AG04449 (cell line): Measurements from ENCODE around the gene OR5AU1.
A peak's percentile ranks its signal among the peaks of the same experiment; 100 is the strongest.

Source experiments
- CTCF ChIA-PET: fragments of 350-600 bp; formaldehyde crosslinking; extraction: SDS; loops from one replicate; lab custom pipeline; 2021; ENCODE audit warnings: antibody characterized with exemption; lab: Yijun Ruan, JAX
- POLR2A ChIA-PET: fragments of 400-600, 350-600 bp; formaldehyde crosslinking; extraction: SDS; loops from one replicate; lab custom pipeline; 2020; ENCODE audit warnings: antibody characterized with exemption, inconsistent platforms; lab: Yijun Ruan, JAX
- DNase-seq: peaks from one replicate; pipeline ENCODE4 v3.0.0-alpha.2; 2010; ENCODE audit warnings: low read depth, low spot score
- H3K4me3 ChIP-seq: 2 replicates; pipeline ENCODE4 v1.5.1; 2011; ENCODE audit warnings: low read depth, mild to moderate bottlenecking, control low read depth, low read length
- TF ChIP-seq, protein P1 (sequence below): IDR thresholded peaks from one replicate; pipeline ENCODE4 v1.5.1; 2011; ENCODE audit warnings: mild to moderate bottlenecking, moderate library complexity, low read length, control low read depth, inconsistent platforms; ENCODE audit not compliant: insufficient read depth; ENCODE audit errors: missing control alignments

Gene OR5AU1

DNA sequence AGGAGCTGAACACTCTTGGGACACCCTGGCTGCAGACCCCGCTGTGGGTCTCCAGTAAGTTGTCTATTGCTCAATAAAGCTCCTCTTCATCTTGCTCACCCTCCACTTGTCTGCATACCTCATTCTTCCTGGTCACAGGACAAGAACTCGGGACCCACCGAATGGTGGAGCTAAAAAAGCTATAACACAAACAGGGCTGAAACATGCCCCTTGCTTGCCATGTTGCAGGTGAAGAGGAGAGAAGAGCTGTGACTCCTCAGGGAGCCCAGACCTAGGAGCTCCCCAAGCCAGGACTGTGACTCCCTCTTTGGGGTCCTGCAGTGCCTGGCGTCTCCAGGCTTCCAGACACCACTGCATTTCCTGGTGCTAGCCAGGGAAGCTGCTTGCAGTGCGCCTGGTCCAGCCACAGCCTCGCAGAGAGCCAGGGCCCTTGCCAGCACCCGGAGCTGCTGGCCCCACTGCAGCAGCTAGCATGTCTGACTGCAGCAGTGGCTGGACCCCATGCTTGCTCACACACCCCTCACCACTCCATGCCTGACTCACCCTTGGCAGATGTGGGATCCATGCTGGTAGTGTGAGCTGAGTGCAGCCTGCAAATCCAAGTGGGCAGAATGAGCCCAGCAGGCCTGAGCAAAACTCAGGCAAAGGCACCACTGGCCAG lies 37.1 kb upstream of the OR5AU1 start:
- DNase-seq = no peak
- TF ChIP-seq, protein P1, sequence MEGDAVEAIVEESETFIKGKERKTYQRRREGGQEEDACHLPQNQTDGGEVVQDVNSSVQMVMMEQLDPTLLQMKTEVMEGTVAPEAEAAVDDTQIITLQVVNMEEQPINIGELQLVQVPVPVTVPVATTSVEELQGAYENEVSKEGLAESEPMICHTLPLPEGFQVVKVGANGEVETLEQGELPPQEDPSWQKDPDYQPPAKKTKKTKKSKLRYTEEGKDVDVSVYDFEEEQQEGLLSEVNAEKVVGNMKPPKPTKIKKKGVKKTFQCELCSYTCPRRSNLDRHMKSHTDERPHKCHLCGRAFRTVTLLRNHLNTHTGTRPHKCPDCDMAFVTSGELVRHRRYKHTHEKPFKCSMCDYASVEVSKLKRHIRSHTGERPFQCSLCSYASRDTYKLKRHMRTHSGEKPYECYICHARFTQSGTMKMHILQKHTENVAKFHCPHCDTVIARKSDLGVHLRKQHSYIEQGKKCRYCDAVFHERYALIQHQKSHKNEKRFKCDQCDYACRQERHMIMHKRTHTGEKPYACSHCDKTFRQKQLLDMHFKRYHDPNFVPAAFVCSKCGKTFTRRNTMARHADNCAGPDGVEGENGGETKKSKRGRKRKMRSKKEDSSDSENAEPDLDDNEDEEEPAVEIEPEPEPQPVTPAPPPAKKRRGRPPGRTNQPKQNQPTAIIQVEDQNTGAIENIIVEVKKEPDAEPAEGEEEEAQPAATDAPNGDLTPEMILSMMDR = no peak
- POLR2A ChIA-PET = interaction anchor here (0.8 to 0.9 kb wide), 2 partner anchors 8 to 9 kb away, joined by 3 to 4 read pairs; no protein-coding TSS in a partner anchor

DNA sequence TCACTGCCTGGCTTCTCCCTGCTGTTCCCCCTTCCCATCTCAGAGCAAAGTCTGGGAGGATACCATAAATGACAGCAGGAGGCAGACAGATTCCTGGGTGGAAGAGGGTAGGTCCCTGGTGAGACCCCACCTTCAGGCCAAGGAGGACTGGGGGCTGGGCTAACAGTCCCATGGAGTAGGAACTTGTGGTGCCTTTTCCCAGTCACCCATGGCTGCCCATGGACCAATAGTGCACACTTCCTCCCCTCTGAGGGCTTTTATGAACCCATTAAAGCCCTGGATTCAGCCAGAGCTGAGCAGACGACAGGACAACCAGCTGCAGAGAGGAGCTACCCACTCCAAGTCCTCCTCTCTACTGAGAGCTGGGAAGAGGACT lies 36.6 kb upstream of the OR5AU1 start:
- TF ChIP-seq, protein P1 = no peak
- no peak for DNase-seq
- H3K4me3 ChIP-seq = peak overlapping the region; percentile 49
- ChIA-PET CTCF (interaction anchor here (1.0 kb wide), 1 partner anchor 14 kb away, joined by 3 read pairs; no protein-coding TSS in a partner anchor), POLR2A (interaction anchor here (0.9 kb wide), 1 partner anchor 8 kb away, joined by 3 read pairs; no protein-coding TSS in a partner anchor)

More for the DNA sequence above, 37.1 kb upstream of the OR5AU1 start:
- CTCF ChIA-PET = interaction anchor here (0.6 to 1.0 kb wide), 2 partner anchors 13 to 153 kb away, joined by 3 read pairs; no protein-coding TSS in a partner anchor
- no peak overlapping the region for H3K4me3 ChIP-seq

DNA sequence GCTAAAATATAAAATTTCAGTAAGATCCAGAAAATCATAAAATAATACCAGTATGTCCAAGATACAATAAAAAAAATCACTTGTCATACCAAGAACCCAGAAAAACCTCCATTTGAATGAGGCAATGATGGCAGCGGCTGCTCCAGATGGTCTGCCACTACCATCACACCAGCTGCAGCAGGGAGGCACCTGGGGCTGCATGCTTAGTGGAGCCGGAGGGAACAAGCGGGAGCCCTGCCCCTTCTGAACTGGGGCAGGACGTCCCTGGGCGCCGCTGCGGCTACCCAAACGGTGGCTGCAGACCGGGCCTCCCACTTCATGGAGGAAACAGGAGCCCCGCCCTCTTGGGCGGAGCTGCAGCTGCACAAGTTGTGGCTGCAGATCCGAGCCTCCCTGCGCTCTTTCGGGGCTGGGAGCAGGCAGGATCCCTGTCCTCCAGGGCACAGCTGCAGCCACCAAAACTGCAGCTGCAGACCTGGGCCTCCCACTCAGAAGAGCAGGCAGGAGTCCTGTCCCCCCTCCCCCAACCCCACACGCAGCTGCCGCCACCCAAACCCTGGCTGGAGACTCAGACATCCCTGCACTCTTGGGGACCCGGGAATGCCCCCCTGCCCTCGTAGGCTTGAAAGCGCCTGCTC lies 36.1 kb upstream of the OR5AU1 start:
- peak overlapping the region; percentile 49 for H3K4me3 ChIP-seq
- no peak for DNase-seq
- TF ChIP-seq, protein P1 = no peak
- ChIA-PET CTCF (interaction anchor here (1.4 kb wide), 1 partner anchor 83 kb away, joined by 4 read pairs; no protein-coding TSS in a partner anchor), POLR2A (interaction anchor here (0.9 kb wide), 1 partner anchor 9 kb away, joined by 3 read pairs; no protein-coding TSS in a partner anchor)

DNA sequence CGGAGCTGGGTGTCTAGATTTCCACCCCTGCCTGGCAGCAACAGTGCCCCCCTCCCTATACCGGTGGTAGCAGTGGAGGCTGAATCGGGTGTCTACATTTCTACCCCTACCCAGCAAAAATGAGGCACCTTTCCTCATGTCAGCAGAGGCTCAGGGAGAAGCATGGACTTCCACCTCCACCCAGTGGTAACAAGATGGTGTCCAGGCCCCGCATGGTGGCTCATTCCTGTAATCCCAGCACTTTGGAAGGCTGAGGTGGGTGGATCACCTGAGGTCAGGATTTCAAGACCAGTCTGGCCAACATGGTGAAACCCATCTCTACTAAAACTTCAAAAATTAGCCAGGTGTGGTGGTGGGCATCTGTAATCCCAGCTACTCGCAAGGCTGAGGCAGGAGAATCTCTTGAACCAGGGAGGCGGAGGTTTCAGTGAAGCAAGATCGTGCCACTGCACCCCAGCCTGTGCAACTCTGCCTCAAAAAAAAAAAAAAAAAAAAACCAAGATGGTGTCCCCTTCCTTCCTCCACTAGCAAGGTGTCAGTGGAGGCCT lies 35.5 kb upstream of the OR5AU1 start:
- ChIA-PET POLR2A (no interaction called here), CTCF (interaction anchor here (1.4 kb wide), 1 partner anchor 82 kb away, joined by 4 read pairs; no protein-coding TSS in a partner anchor)
- no peak for DNase-seq
- H3K4me3 ChIP-seq = no peak overlapping the region
- TF ChIP-seq, protein P1 = no peak

DNA sequence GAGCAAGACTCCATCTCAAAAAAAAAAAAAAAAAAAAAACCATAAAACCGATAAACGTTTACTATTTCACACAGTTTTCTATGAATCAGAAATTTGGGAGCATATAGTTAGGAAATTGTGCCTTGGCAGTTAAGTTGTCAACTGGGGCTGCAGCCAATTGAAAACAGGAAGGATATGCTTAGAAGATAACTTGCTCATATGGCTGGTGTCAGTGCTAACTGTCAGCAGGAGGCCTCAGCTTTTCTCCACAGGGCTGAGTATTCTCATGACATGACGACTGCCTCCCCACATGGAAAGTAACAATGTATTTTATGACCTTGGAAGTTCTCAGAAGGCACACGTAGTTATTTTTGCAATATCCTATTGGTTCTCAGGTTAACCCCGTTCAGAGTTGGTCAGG lies 29.6 kb upstream of the OR5AU1 start:
- ChIA-PET POLR2A (no interaction called here), CTCF (interaction anchor here (1.0 kb wide), 1 partner anchor 81 kb away, joined by 5 read pairs; no protein-coding TSS in a partner anchor)
- TF ChIP-seq, protein P1 = no peak
- no peak overlapping the region for H3K4me3 ChIP-seq
- no peak for DNase-seq
